Measurements from ENCODE around the gene KIF20B. TPM values are rescaled to one million over a fixed set of nuclear protein-coding genes. Genes with fewer than 3 reads are reported as not detected.
A peak's percentile ranks its signal among the peaks of the same experiment; 100 is the strongest.

Gene KIF20B
- 10 to 100 TPM; 74.6 to 86.2 TPM for total RNA-seq

DNA sequence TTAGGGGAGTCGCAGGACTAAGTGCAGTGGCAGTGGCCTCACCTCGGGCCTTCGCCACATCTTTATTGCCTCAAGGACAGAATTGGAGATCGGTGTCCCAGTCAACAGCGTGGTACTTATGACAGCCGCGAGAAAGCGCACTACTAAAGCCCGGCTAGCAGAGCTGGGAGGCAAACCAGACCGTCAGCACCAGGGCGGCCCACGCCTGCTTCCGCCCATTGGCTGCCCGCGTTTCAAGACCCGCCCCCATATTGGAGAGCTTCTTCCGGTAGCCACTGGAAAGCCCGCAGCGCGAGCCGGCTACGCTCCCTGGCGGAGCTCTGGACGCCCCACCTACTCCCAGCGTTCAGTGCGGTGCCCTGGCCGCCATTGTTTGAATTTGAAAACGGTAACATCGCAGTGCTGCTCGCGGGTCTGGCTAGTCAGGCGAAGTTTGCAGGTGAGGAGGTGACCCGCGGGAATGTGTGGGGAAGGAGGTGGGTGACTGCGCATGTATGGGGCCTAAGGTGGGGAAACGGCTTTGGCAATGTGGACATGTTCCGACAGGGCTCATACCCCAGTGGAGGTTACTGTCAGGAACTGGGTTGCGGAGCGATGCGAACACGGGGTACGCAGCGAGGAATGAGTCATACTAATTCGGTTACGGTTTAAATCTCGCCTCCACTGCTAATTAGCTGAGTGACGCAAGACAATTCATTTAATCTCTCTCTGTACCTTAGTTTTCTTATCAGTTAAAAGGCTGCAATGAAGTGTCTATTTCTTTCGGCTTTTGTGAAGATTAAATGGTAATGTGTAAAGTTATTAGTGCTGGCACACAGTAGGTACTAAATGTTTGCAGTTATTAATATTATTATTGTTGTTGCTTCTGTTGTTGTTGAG, at the start of gene KIF20B:
Gene KIF20B, plus strand, starts transcription at position 349 of the 879 bp plus-strand sequence. CDS start 3,705 bp downstream, outside the sequence.
- CTCF ChIA-PET = interaction anchor here (1.0 to 1.5 kb wide), 4 partner anchors 14 to 122 kb away, joined by 3 to 5 read pairs (median 4); no protein-coding TSS in a partner anchor
- H3K36me3 Mint-ChIP-seq (ENCODE audit: low read depth) = peaks cover 17% of the 10 kb centered on the region
- peak within 1 kb of the TSS; percentile 98 for H3K27ac Mint-ChIP-seq
- peaks cover 41% of the 10 kb centered on the region for H3K4me1 Mint-ChIP-seq
- POLR2A ChIA-PET = interaction anchor here (0.8 to 1.5 kb wide), 6 partner anchors 15 to 369 kb away, joined by 3 to 22 read pairs (median 3); no protein-coding TSS in a partner anchor
- ATAC-seq (peak; percentile 97), DNase-seq (peak; percentile 97)
- no peaks in the 10 kb centered on the region for H3K9me3 Mint-ChIP-seq (ENCODE audit: low read depth)
- no peaks in the 10 kb centered on the region for H3K27me3 Mint-ChIP-seq
- peak within 1 kb of the TSS; percentile 99 for H3K4me3 Mint-ChIP-seq
- intact Hi-C loops (cut with DNase I, micrococcal nuclease) = loop anchor here (1.0 to 10.0 kb wide), 9 partner anchors 56 to 1170 kb away; partner anchors contain the start of genes FAS (in 1 of the 2), IFIT1 (in 1 of the 2), IFIT5 (in 1 of the 2) and LIPA (in 1 of the 2)

DNA sequence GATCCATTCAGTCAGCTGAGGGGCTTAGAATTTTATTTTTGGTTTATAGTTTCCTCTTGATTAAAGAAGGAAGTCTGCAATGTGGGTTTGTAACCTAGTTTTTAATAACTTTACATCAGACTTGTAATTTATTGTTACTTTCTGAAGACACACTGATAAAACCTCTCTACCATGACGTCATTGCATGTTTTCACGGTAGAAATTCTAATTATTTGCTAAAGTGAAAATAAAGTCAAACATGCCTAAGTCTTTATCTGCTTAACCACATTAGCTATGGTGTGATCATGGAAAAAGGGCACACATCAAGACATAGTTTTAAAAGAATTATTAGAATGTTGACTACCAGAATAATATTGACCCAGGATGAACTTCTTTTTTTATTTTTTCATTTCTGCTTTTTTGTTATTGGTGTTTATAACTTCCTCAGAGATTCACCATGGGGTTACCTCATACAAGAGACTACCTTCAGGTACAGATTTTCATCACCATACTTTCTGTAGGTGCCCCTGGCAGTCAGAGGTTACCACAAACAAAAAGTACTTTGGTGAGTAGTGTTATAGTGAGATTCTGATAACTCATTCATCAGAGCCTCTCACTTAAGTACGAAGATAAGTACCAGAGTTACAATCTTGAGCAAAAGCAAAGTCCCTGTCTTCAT, 49.3 kb upstream of the KIF20B start:
- ATAC-seq = no peak
- H3K27me3 Mint-ChIP-seq = peaks cover 9% of the 10 kb centered on the region
- ChIA-PET POLR2A (no interaction called here), CTCF (no interaction called here)
- no peak overlapping the region for H3K27ac Mint-ChIP-seq
- no peaks in the 10 kb centered on the region for H3K36me3 Mint-ChIP-seq (ENCODE audit: low read depth)
- no peak overlapping the region for H3K4me3 Mint-ChIP-seq
- H3K9me3 Mint-ChIP-seq (ENCODE audit: low read depth) = no peaks in the 10 kb centered on the region
- no peaks in the 10 kb centered on the region for H3K4me1 Mint-ChIP-seq
- DNase-seq = no peak
- intact Hi-C loops (cut with DNase I, micrococcal nuclease) = no loop called here

GRCh38 chr10:89652806-89653370, 48.5 kb upstream of the KIF20B start:
- intact Hi-C loops (cut with DNase I, micrococcal nuclease) = no loop called here
- ChIA-PET POLR2A (interaction anchor here (0.6 kb wide), 1 partner anchor 1007 kb away, joined by 4 read pairs; no protein-coding TSS in a partner anchor), CTCF (no interaction called here)
- H3K27me3 Mint-ChIP-seq = peaks cover 9% of the 10 kb centered on the region
- H3K4me1 Mint-ChIP-seq = no peaks in the 10 kb centered on the region
- H3K4me3 Mint-ChIP-seq = no peak overlapping the region
- no peaks in the 10 kb centered on the region for H3K9me3 Mint-ChIP-seq (ENCODE audit: low read depth)
- no peak overlapping the region for H3K27ac Mint-ChIP-seq
- no peak for ATAC-seq
- no peak for DNase-seq
- no peaks in the 10 kb centered on the region for H3K36me3 Mint-ChIP-seq (ENCODE audit: low read depth)

DNA sequence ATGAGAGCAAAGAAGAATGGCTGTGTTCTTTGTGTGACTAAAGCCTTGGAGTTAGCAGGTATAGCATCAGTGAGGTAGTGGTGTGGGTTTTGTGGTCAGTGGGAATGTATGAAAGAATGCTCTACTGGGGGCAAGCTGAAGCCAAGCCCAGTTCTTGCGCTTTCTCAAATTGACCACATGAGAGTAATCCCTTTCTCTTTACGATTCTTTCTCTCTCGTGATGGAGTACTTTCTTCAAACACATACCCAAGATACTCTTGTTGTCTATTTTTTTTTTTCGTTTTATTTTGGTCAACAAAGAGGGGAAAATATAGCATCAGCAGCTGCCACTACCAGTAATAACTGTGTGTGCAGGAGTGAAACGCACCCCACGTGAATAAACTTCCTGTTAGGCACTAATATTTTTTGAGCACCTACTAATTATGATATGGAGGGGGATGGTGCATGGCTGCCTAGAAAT, 48.0 kb upstream of the KIF20B start:
- no peak overlapping the region for H3K27ac Mint-ChIP-seq
- ChIA-PET CTCF (no interaction called here), POLR2A (interaction anchor here (0.6 kb wide), 1 partner anchor 1006 kb away, joined by 4 read pairs; no protein-coding TSS in a partner anchor)
- DNase-seq (no peak), ATAC-seq (no peak)
- no peaks in the 10 kb centered on the region for H3K4me1 Mint-ChIP-seq
- H3K4me3 Mint-ChIP-seq = no peak overlapping the region
- H3K9me3 Mint-ChIP-seq (ENCODE audit: low read depth) = no peaks in the 10 kb centered on the region
- no peaks in the 10 kb centered on the region for H3K36me3 Mint-ChIP-seq (ENCODE audit: low read depth)
- intact Hi-C loops (cut with DNase I, micrococcal nuclease) = no loop called here
- H3K27me3 Mint-ChIP-seq = peaks cover 7% of the 10 kb centered on the region

GRCh38 chr10:89655722-89656121, 45.7 kb upstream of the KIF20B start:
- Mint-ChIP-seq H3K36me3 (ENCODE audit: low read depth) (no peaks in the 10 kb centered on the region), H3K4me1 (no peaks in the 10 kb centered on the region), H3K27me3 (no peaks in the 10 kb centered on the region), H3K27ac (no peak overlapping the region), H3K9me3 (ENCODE audit: low read depth) (no peaks in the 10 kb centered on the region), H3K4me3 (no peak overlapping the region)
- no peak for ATAC-seq
- POLR2A ChIA-PET = no interaction called here
- intact Hi-C loops (cut with DNase I, micrococcal nuclease) = no loop called here
- CTCF ChIA-PET = interaction anchor here (0.7 kb wide), 1 partner anchor 571 kb away, joined by 3 read pairs; no protein-coding TSS in a partner anchor
- no peak for DNase-seq

- DNase-seq = no peak
- no peaks in the 10 kb centered on the region for H3K27me3 Mint-ChIP-seq
- H3K9me3 Mint-ChIP-seq (ENCODE audit: low read depth) = no peaks in the 10 kb centered on the region
- H3K4me3 Mint-ChIP-seq = no peak overlapping the region
- no peaks in the 10 kb centered on the region for H3K4me1 Mint-ChIP-seq
- no peak for ATAC-seq
- POLR2A ChIA-PET = no interaction called here
- no peaks in the 10 kb centered on the region for H3K36me3 Mint-ChIP-seq (ENCODE audit: low read depth)
- CTCF ChIA-PET = no interaction called here
- H3K27ac Mint-ChIP-seq = no peak overlapping the region
- intact Hi-C loops (cut with DNase I, micrococcal nuclease) = no loop called here
These were observed 44.1 kb upstream of the KIF20B start for GRCh38 chr10:89657302-89657701.

DNA sequence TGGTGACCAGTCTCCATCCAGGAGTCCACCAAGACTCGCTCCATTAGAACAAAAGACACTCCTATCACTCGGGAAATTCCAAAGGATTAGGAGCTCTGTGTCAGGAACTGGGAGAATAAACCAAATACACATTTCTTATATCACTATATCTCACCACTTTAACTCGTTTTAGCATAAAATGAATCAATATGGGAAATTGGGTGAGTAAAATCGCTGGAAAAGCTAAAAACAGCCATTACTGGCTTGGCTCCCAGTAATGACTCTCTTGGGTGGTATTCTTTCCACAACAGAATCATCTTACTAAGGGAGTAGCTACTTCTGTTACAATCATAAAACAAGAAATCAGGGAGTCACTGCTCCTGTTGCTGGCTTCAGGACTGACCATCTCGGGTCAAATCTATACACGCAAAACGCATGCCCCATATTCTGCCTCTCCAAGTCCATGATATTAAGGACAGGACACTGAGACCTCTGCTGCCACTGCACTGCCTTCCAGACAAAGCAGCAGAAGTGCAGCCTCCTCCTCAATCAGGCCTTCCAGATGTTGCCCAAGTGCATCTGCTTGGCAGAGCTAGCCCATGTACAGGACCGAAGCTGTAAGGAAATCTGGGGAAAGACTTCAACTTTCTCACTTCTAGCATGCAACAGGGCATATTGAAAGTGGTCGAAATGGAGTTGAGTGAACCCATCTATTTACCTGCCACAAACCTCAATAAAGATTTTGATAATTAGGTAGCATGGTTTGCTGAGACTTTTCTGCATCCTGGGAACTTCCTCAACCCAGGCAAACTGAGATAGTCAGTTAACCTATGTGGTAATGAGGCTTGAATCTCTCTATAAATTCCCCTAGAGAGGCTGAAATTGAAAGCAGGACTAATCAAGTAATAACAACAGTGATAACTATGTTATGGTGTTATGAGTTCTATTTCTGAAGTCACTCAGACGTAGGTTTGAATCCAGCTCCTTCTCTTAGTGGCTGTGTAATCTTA, 42.0 kb upstream of the KIF20B start:
- no peaks in the 10 kb centered on the region for H3K36me3 Mint-ChIP-seq (ENCODE audit: low read depth)
- no peak for ATAC-seq
- H3K27ac Mint-ChIP-seq = no peak overlapping the region
- intact Hi-C loops (cut with DNase I, micrococcal nuclease) = no loop called here
- DNase-seq = no peak
- no peak overlapping the region for H3K4me3 Mint-ChIP-seq
- H3K4me1 Mint-ChIP-seq = no peaks in the 10 kb centered on the region
- no peaks in the 10 kb centered on the region for H3K9me3 Mint-ChIP-seq (ENCODE audit: low read depth)
- ChIA-PET POLR2A (no interaction called here), CTCF (interaction anchor here (0.5 to 0.8 kb wide), 2 partner anchors 10 to 72 kb away, joined by 3 to 4 read pairs; no protein-coding TSS in a partner anchor)
- H3K27me3 Mint-ChIP-seq = no peaks in the 10 kb centered on the region

- Mint-ChIP-seq H3K4me3 (no peak overlapping the region), H3K36me3 (ENCODE audit: low read depth) (no peaks in the 10 kb centered on the region), H3K27me3 (peaks cover 4% of the 10 kb centered on the region), H3K4me1 (no peaks in the 10 kb centered on the region), H3K27ac (no peak overlapping the region), H3K9me3 (ENCODE audit: low read depth) (no peaks in the 10 kb centered on the region)
- POLR2A ChIA-PET = no interaction called here
- CTCF ChIA-PET = interaction anchor here (1.5 kb wide), 1 partner anchor 10 kb away, joined by 3 read pairs; no protein-coding TSS in a partner anchor
- intact Hi-C loops (cut with DNase I, micrococcal nuclease) = no loop called here
- DNase-seq (no peak), ATAC-seq (no peak)
These were observed 38.8 kb upstream of the KIF20B start for GRCh38 chr10:89662596-89662995.

- Mint-ChIP-seq H3K4me1 (no peaks in the 10 kb centered on the region), H3K36me3 (ENCODE audit: low read depth) (no peaks in the 10 kb centered on the region), H3K4me3 (no peak overlapping the region), H3K9me3 (ENCODE audit: low read depth) (no peaks in the 10 kb centered on the region), H3K27ac (no peak overlapping the region), H3K27me3 (peaks cover 4% of the 10 kb centered on the region)
- DNase-seq (no peak), ATAC-seq (no peak)
- ChIA-PET POLR2A (no interaction called here), CTCF (interaction anchor here (1.5 kb wide), 1 partner anchor 10 kb away, joined by 3 read pairs; no protein-coding TSS in a partner anchor)
- intact Hi-C loops (cut with DNase I, micrococcal nuclease) = no loop called here
These were observed 38.2 kb upstream of the KIF20B start for GRCh38 chr10:89663144-89663543.

DNA sequence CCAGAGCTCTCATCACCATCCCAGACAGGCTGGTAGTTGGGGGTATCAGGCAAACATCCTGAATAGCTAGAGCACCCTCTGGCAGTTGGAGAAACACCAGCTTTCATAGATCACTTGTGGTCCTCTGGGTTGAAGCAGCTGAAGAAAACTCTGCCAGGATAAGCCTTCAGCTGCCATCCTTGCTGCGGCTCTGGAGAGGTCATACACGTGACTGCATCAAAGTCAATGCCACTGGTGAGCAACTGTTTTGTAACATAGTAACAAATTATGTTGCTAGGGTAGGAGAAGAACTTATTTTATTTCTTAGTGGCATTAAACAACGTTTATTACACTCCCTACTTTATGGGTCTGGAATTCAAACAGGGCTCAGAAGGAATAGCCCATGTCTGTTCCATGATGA, 37.2 kb upstream of the KIF20B start:
- Mint-ChIP-seq H3K27ac (no peak overlapping the region), H3K4me3 (no peak overlapping the region), H3K9me3 (ENCODE audit: low read depth) (no peaks in the 10 kb centered on the region), H3K27me3 (peaks cover 4% of the 10 kb centered on the region), H3K36me3 (ENCODE audit: low read depth) (no peaks in the 10 kb centered on the region), H3K4me1 (no peaks in the 10 kb centered on the region)
- no peak for DNase-seq
- CTCF ChIA-PET = no interaction called here
- no peak for ATAC-seq
- POLR2A ChIA-PET = no interaction called here
- intact Hi-C loops (cut with DNase I, micrococcal nuclease) = no loop called here
